Lung (tissue), 12 donors: ENCODE results near the gene DDX1. TPM values are rescaled to one million over a fixed set of nuclear protein-coding genes. Genes with fewer than 3 reads are reported as not detected.

ENCODE experiments used
- ATAC-seq: fragments of 200-7000 bp; cut with Tn5 transposase; one replicate; pipeline ENCODE4 v1.9.1; 2020; ENCODE audit warnings: moderate number of reproducible peaks; ENCODE audit not compliant: insufficient read depth, low FRiP score
- DNase-seq, 3 donors: peaks; one replicate each; pipeline ENCODE4 v3.0.0-alpha.2; 2013 to 2017
- H3K27ac ChIP-seq, 2 donors: one replicate each; pipeline ENCODE4 v1.5.1; 2013; ENCODE audit warnings: mild to moderate bottlenecking in 2 of 2, moderate library complexity in 2 of 2, control low read depth in 1 of 2, inconsistent platforms in 1 of 2, low read depth in 1 of 2, low read length in 1 of 2
- H3K27me3 ChIP-seq, 3 donors: one replicate each; pipeline ENCODE4 v1.5.1; 2013; ENCODE audit warnings: low read length in 2 of 3; ENCODE audit not compliant: control insufficient read depth in 3 of 3, insufficient read depth in 3 of 3
- H3K36me3 ChIP-seq, 4 donors: one replicate each; pipeline ENCODE4 v1.5.1; 2013; ENCODE audit warnings: low read length in 4 of 4, mild to moderate bottlenecking in 1 of 4, moderate library complexity in 1 of 4; ENCODE audit not compliant: control insufficient read depth in 4 of 4, insufficient read depth in 4 of 4
- H3K4me1 ChIP-seq, 5 donors: one replicate each; pipeline ENCODE4 v1.5.1; 2013; ENCODE audit warnings: low read length in 5 of 5, mild to moderate bottlenecking in 2 of 5, moderate library complexity in 1 of 5; ENCODE audit not compliant: control insufficient read depth in 5 of 5, insufficient read depth in 5 of 5
- H3K4me3 ChIP-seq: one replicate; pipeline ENCODE4 v1.5.1; 2013; ENCODE audit warnings: mild to moderate bottlenecking, control low read depth, moderate library complexity
- H3K9ac ChIP-seq, 2 donors: one replicate each; pipeline ENCODE4 v1.5.1; 2013; ENCODE audit warnings: low read length in 2 of 2, control low read depth in 1 of 2; ENCODE audit not compliant: insufficient read depth in 1 of 2
- H3K9me3 ChIP-seq, 4 donors: one replicate each; pipeline ENCODE4 v1.5.1; 2013; ENCODE audit warnings: low read length in 3 of 4, mild to moderate bottlenecking in 1 of 4, moderate library complexity in 1 of 4; ENCODE audit not compliant: control insufficient read depth in 4 of 4, insufficient read depth in 3 of 4
- WGBS, 2 donors: extraction: QIAGEN DNeasy Blood & Tissue Kit; methylation state at CpG; one replicate each; pipeline ENCODE4 v1.1.7; 2013; 5-methylcytosine and 5-hydroxymethylcytosine counted together
- polyA plus RNA-seq, 2 donors: library from polyadenylated mRNA; stranded (reverse); fragments of 200-250 nt; gene quantifications; one replicate each; pipeline ENCODE4 v1.2.1, GENCODE V29; 2013
- total RNA-seq, 2 donors: library from RNA; depleted of rRNA in 1 of 2; stranded (reverse); fragments of >200 nt in 1 of 2; gene quantifications; one replicate each; pipeline ENCODE4 v1.2.1, GENCODE V29; 2014 to 2021
- TF ChIP-seq, protein P1 (sequence below): IDR thresholded peaks from 2 replicates; pipeline ENCODE4 v1.5.1; 2012; ENCODE audit warnings: mild to moderate bottlenecking; ENCODE audit errors: control extremely low read depth, extremely low read depth
- donor health status: control.
- donor health status: control.
- donor health status: Bipolar disorder and iron deficiency.
- donor health status: healthy.
- donor health status: DM: yes; HTN: yes; CAD: no.

The DDX1 gene
- total and polyA plus RNA-seq, 4 donors, result 53.7 to 85.2 (median 60.5) TPM

DNA sequence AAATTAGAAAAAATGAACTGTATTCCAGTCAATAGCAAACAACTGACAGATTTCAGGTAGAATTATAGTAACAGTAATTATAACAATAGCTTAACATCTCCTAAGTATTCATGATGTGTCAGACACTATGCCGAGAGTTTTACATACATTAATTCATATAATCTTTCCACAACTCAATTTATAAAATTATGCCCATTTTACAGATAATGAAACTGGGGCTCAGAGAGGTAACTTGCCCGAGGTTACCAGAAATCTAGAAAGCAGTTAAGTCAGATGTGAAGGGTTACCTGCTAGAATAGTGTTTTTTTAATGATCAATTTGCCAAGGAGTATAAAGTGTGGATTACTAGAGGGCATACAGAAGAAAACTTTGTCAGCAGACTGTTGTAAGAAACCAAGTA lies 42.7 kb upstream of the DDX1 start:
- TF ChIP-seq, protein P1, sequence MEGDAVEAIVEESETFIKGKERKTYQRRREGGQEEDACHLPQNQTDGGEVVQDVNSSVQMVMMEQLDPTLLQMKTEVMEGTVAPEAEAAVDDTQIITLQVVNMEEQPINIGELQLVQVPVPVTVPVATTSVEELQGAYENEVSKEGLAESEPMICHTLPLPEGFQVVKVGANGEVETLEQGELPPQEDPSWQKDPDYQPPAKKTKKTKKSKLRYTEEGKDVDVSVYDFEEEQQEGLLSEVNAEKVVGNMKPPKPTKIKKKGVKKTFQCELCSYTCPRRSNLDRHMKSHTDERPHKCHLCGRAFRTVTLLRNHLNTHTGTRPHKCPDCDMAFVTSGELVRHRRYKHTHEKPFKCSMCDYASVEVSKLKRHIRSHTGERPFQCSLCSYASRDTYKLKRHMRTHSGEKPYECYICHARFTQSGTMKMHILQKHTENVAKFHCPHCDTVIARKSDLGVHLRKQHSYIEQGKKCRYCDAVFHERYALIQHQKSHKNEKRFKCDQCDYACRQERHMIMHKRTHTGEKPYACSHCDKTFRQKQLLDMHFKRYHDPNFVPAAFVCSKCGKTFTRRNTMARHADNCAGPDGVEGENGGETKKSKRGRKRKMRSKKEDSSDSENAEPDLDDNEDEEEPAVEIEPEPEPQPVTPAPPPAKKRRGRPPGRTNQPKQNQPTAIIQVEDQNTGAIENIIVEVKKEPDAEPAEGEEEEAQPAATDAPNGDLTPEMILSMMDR, result no peak
- H3K36me3 ChIP-seq, result peaks cover 7 to 14% (median 10%) of the 10 kb centered on the region in 4 donors
- no peak overlapping the region for H3K4me3 ChIP-seq
- H3K9ac ChIP-seq, result no peak overlapping the region
- ATAC-seq, result no peak
- no peaks in the 10 kb centered on the region for H3K9me3 ChIP-seq
- H3K27ac ChIP-seq, result no peak overlapping the region
- WGBS, 2 donors, result 94% methylated on average over 2 of the region's 2 CpGs
- no peaks in the 10 kb centered on the region for H3K4me1 ChIP-seq
- no peaks in the 10 kb centered on the region for H3K27me3 ChIP-seq
- DNase-seq, result no peak

DNA sequence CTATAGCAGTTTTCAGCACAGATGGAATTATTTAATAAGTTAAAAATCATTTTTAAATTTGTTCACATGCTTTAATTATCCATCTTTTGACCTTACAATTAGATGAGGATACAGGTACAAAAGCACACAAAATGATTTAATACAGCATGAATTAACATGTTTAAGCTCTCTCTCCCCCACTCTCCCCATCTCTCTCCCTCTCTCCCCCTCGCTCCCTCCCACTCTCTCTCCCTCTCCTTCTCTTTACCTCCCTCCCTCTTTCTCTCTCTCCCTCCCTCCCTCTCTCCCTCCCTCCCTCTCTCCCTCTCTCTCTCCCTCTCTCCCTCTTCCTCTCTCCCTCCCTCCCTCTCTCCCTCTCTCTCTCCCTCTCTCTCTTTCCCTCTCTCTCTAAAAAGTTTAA lies 38.1 kb upstream of the DDX1 start:
- ATAC-seq, result no peak
- Histone ChIP-seq H3K27me3 (no peaks in the 10 kb centered on the region), H3K9me3 (no peaks in the 10 kb centered on the region), H3K9ac (no peak overlapping the region), H3K4me3 (no peak overlapping the region), H3K27ac (no peak overlapping the region), H3K36me3 (peaks cover 2 to 16% (median 12%) of the 10 kb centered on the region in 4 donors), H3K4me1 (peaks cover 0 to 4% (median 0%) of the 10 kb centered on the region in 5 donors)
- TF ChIP-seq, protein P1, result no peak
- WGBS, 2 donors, result 95 to 100% methylated on average over 1 of the region's 1 CpG
- no peak for DNase-seq

DNA sequence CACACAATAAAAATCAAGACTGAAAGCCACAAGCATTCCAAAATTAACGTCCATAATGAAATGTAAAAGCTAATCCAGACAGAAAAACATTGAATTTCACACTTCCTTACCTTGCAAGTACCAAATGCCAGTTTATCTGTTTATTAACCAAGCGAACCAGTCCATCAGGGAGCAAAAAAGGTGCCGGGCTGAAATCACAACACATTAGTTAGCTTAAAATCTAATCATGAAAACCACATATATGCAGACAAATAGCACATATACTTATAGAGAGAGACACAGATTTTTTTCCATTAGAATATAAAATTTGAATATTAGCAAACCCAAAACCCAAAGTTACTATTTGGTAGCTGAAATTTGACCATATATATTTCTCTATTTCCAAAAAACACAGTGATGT lies 37.7 kb upstream of the DDX1 start:
- H3K9me3 ChIP-seq, result no peaks in the 10 kb centered on the region
- H3K4me1 ChIP-seq, result peaks cover 0 to 8% (median under 1%) of the 10 kb centered on the region in 5 donors
- TF ChIP-seq, protein P1, result no peak
- H3K27ac ChIP-seq, result no peak overlapping the region
- peaks cover 0 to 16% (median 10%) of the 10 kb centered on the region in 4 donors for H3K36me3 ChIP-seq
- H3K9ac ChIP-seq, result no peak overlapping the region
- no peaks in the 10 kb centered on the region for H3K27me3 ChIP-seq
- ATAC-seq, result no peak
- H3K4me3 ChIP-seq, result no peak overlapping the region
- no peak for DNase-seq
- WGBS, 2 donors, result 90 to 92% methylated on average over 3 of the region's 3 CpGs
